GM19238 (cell line): ENCODE measurements around the gene LMO7.
"Not testable (repeated sequence)": the region's sequence is repeated elsewhere in the genome, so short reads cannot be mapped to it uniquely, and the experiment has no call there.

ENCODE experiments used
- DNase-seq: peaks from one replicate; pipeline ENCODE4 v3.0.0; 2011; ENCODE audit warnings: low spot score; ENCODE audit not compliant: insufficient read length

LMO7 gene

DNA sequence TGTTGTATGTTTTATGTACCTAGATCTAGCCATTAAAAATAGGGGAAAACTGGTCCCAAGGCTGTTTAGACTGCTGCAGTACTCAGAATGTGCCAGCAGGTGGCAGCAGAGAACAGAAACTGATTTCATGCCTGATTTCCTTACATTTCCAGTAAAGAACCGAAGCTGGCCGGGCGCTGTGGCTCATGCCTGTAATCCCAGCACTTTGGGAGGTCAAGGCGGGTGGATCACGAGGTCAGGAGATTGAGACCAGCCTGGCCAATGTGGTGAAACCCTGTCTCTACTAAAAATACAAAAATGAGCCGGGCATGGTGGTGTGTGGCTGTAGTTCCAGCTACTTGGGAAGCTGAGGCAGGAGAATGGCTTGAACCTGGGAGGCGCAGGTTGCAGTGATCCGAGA lies 59.8 kb downstream of the LMO7 start:
- peak; percentile 13 for DNase-seq

DNA sequence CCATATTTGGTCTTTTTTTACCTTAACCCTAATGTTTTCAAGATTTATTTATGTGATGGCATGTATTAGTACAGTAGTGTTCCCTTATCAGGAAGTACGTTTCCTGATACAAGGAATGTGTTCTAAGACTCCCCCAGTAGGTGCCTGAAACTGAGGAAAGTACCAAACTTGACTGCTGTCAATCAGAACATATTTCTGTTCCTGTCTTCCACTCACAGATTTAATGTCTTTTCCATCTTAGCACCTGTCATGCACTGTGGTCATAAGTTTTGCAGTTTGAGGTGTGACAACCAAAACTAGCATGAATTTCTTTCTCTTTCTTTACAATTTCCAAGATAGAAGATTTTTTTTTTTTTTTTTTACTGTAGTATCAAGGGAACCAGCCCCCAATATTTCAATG lies 62.9 kb downstream of the LMO7 start:
- DNase-seq = no peak

DNA sequence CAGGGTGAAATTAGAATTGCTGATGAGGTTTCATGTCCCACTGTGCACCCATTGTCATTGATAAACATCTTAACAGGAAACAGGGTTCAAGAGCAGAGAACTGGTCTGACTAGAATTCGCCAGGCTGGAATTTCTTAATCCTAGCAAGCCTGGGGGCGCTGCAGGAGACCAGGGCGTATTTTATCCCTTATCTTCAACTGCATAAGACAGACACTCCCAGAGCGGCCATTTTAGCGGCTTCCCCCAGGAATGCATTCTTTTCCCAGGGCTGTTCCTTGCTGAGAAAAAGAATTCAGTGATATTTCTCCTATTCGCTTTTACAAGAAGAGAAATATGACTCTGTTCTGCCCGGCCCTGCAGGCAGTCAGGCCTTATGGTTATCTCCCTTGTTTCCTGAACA lies 63.6 kb downstream of the LMO7 start:
- not testable (repeated sequence) for DNase-seq

DNA sequence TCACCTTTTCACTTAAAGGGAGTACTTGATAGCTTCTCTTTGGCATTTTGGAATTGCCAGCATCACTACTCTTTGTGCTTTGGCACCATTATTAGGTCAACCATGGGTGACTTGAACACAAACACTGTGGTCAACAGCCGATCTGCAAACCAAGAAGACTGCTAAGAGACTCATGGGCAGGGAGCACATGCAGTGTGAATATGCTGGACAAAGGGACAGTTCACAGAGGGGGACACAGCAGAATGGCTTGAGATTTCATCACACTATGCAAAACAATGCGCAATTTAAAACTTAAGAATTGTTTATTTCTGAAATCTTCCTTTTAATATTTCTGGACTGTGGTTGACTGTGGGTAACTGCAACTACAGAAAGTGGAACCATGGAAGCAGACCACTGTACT lies 64.4 kb downstream of the LMO7 start:
- DNase-seq = no peak

DNA sequence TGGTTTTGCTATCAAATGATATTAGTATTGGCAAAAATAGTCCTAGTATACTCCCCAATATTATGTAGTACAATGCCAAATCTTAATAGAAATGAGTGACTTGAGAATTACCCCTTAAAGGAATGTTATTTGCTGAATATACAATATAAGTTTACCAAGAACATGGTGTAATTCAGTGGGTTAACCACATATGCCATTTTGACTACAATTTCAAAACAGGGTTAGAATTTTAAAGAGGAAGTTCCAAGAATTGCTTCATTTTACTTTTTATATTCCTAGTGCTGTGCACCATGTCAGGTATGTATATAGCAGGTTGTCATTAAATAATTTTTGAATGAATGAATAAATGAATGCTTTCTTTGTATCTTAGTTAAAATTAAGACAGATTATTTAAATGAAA lies 66.3 kb downstream of the LMO7 start:
- no peak for DNase-seq

DNA sequence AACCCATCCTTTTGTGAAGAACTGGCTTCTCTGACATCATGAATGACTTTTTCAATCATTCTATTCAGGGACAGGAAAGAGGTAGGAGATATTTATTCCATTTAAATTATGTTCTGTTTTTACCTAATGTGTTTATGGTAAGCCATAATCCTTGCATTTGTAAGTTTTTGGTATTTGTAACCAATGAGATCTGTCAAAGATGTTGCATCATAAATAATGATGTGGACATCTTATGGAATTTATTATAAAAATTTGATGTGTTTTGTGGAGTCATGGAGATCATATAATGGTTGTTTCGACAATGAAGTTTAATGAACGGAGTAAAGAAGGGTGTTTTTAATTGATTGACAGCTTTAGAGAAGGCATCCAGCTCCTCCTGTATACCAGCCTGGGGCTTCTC lies 67.6 kb downstream of the LMO7 start:
- DNase-seq = no peak

DNA sequence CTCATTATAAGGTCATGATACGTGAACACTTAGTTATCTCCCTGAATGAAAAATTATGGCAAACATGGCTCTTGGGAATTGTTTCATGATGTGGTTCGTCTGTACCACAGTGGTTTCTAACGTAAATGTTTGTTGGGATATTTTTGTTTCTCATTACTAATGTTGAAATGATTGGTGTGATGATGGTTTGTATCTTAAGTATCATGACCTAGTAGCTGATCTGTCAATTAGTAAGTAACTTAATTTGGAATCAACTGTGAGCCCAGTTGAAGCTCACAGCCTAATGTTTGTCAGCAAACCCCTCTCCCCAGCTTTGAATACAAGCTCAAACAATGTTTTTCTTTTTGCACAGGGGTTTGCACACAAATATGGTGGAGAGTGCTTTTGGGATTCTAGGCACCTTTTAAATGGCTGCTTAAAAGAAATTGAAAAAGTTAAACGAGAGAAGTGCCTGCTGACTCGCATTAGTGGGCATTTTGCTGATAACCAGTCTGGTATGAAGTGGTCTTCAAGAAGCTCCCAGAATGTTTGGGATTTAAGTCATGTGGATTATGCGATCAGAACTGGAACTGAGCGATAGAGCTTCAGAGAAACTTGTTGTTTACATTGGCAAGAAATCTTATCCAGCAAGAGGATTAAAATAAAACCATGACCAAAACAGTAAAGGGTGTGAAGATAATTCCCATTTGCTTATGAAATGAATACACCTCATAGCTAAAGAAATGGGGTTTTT lies 68.2 kb downstream of the LMO7 start:
- no peak for DNase-seq

DNA sequence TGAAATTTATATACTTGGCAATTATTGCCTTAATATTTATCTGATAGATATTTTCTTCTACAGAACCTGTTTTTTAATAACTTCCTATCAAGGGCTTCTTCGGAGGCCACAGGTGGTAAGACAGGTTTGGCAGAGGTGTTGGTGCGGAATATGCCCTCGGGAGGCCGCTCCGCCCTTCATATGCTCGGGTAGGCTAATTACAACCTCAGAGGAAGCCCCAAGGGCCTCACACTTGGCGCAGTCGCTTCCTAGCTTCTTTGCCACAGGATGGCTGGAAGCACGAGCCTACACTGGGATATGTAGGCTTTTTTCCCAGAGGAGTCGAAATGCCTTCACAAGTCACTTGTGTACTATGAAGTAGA lies 68.8 kb downstream of the LMO7 start:
- DNase-seq = no peak

DNA sequence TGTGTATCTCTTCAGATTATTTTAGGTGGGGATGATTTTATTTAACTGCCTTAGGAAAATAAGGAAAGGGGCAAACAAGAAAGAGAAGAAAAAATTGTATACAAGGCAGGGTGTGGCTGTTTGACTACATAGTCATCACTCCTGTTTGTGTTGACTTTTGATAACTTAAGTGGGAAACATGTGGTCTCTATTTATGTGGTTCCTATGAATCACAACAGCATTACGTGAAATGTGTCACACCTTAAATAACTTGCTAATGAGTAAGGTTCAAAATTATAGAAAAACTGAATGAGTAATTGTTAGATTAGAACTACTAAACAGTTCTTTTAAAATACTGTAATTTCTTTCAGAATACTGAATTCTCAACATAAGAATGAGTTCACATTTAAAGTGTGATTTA lies 69.3 kb downstream of the LMO7 start:
- no peak for DNase-seq

DNA sequence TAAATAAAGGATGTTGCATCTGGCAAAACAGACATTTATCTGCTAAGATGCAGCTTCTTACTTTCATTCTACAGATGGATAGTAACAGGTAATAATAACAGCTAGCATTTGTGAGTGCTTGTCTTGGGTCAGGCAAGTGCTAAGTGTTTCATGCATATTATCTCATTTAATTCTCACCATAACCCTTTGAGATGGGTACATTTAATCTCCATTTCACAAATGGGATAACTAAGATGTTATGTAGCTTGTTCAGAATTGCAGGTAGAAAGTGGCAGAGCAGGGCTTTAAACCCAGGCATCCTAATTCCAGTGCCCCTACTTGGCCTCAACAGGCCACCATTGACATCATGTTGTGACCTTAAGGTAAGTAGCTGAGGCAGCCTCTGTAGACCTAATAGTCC lies 69.8 kb downstream of the LMO7 start:
- DNase-seq = no peak

DNA sequence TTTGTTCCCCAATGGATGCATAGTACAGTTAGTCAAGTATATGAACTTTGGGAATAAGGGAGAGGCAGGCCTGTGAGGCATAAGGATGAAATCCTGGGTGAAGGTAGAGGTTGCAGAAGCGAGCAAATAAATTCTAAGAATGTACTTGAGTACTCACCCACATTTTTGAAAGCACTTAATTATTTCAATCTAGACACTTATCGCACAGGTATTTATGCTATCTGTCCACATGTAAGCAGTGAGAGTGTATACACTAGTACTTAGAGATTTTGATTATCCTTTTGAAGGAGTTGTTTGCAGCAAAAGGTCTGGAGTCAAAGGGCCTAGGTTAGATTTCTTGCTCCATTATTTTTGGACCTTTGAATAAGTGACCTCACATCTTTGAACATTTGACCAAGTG lies 77.7 kb downstream of the LMO7 start:
- DNase-seq = no peak

DNA sequence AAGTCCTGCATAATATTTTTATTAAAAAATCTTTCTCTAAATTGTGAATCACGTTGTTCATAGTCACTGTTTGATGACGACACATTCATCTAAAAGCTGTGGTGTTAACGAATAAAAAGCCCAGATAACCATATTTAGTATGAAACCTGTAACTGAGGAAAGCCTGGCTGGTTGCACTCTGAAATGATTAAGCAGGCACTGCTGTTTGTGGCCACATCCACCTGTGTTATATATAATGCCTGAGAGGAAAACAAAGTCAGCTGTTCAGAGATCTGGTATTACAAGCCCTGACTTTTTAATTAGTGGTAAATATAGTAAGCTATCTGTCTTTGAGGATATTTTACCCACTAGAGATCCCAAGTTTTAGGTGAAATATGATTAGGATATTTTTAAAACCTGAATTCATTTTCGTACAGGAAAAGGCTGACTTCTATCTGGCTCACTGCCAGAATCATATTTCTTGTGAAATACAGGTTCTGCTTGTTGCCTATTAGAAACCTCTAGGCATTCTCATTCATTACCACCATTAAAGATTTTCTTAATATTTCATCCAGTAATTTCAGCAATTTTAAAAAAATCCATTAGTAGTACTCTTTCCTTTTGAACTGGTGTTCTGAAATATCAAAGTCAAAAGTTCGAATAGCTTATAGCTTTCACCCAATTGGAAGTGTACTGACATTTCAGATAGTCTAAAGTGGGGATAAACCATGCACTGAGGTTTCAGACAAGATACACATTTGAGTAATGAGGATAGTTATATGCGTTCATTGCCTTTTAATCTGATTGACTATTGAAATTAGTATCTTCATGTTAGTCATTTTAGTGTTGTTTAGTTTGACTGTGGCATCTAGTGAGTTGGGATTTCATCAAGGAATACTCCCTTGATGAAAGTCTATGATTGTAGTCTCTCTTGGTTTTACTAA lies 79.7 kb downstream of the LMO7 start:
- no peak for DNase-seq

DNA sequence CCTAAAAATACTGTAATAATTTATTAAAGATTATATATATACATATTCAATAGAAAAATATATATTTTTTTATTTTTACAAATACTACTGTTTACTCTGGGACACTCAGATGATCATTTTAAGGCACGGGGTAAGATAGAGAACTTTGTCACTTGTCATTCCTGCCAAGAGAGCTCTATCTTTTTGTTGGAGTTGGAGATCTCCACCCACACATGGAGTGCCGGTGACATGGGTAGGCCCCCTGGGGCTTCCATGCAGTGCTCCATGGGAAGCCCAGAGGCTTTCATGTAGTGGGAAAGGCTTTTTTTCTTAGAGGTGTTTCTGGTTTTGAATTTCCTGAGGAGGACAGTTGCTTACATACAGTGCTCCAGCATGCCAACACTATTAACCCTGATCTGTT lies 81.4 kb downstream of the LMO7 start:
- DNase-seq = no peak

DNA sequence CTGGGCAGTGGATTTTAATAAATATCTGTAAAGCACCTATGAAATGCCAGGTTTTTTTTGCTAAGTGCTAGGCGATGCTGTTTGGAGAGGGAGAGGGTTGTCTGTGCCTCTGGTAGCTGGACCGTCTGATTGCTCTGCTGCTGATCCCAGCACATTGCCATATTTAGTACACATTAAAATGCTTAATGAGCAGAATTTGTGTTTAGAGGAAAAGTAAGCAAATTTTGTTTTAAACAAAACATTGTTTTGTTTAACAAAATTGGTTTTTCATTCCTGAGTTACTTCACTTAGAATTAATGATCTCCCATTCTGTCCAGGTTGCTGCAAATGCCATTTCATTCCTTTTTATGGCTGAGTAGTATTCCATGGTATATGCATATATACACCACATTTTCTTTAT lies 85.2 kb downstream of the LMO7 start:
- DNase-seq = no peak

DNA sequence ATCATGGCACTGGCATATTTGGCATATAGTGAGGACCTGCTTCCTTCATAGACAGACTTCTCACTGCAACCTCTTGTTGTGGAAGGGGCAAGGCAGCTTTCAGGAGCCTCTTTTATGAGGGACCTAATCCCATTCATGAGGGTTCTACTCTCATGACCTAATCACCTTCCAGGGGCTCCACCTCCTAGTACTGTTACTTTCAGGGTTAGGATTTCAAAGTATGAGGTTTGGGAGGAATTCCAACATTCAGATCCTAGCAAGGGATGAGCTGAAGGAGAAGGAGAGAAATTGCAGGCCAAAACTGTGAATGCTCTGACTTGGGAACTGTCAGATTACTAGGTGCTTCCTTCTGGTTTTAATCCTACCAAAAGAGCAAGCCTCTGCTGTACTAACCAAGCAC lies 87.8 kb downstream of the LMO7 start:
- DNase-seq = no peak

DNA sequence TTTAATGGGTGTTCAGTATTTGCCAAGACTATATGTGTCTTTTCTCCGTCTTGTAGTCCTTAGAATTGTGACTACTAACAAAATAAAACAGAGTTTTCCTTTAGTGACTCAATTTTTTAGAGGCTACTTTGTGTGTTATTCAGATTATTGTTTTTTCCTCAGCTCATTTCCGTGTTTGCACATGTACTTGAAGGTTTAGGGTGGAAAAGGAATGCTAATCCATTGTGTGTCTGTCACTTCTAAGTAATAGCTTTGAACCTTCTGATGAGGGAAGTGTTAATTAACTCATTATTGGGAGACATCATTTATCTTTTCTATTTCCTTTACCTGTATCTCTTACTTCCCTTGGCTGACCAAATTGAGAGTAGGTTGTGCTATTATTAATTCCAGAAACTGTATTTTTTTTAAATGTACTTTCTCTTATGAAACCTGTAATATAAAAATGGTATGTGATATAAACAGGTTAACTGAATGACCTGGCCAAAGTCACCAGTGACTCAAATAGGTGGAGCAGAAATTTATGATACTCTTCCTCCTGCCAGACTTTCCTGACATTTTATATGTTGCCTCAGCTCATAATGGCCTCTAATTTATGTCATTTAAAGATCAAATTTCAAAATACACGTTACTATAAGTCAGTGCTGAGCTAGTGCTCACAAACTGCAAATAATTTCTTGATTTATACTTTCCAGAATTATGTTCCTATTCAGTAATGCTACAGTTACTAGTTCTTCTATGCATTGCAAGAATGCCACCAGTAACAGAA lies 88.8 kb downstream of the LMO7 start:
- no peak for DNase-seq

DNA sequence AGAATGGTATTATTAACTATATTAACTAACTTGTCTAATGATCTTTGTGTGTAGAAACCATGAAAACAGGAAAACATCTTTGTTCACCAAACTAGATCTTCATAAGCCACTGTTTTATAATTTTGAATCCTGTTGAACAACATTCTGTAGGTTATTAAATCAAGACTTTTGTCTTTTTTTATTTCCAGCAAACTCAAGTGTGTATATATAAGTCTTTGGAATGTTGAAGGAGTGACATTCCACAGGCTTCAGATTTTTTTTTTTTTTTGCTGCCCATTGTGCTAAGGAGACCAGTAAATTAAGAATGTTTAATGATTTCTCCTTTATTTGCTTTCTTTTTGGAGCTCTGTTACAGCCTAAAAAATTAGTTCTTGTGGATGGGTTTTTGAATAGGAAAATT lies 89.6 kb downstream of the LMO7 start:
- no peak for DNase-seq

DNA sequence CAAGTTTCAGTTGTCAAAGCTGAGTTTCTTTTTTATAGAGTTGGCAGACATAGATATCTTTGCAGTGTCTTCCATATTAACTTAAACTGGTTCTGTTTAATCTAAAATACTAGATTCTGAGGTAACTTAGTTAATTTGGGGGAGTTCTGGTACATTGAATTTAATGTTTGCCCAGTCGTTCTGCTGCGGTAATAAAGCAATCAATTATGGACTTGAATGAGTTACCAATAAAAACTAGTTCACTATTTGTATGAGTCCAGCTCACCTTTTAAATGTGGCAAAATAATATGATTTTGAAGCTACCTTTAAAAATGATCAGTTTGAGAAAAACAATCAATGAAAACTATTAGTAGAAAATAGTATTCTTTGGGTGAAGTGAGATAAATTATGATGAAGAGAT lies 90.2 kb downstream of the LMO7 start:
- DNase-seq = no peak

DNA sequence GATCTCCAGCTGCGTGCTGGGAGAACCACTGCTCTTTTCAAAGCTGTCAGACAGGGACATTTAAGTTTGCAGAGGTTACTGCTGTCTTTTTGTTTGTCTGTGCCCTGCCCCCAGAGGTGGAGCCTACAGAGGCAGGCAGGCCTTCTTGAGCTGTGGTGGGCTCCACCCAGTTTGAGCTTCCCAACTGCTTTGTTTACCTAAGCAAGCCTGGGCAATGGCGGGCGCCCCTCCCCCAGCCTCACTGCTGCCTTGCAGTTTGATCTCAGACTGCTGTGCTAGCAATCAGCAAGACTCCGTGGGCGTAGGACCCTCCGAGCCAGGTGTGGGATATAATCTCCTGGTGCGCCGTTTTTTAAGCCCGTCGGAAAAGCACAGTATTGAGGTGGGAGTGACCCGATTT lies 97.0 kb downstream of the LMO7 start:
- not testable (repeated sequence) for DNase-seq

DNA sequence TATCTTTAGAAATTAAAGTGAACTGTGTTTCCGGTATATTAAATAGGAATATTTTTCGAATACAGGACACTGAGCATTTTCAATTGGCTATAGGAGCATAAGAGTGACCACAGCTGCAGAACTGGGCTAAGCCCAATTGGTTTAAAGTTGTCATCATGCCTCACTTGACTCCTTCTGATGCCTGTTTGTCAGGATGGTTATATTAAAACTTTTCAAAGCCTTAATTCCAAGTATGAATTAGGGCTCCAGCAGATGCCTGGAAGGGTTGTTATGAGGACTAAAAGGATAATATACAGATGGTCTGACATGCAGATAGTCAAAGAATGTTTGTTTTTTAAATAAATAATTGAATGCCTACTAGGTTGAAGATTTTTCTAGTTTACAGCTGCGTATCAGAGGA lies 100.0 kb downstream of the LMO7 start:
- no peak for DNase-seq

DNA sequence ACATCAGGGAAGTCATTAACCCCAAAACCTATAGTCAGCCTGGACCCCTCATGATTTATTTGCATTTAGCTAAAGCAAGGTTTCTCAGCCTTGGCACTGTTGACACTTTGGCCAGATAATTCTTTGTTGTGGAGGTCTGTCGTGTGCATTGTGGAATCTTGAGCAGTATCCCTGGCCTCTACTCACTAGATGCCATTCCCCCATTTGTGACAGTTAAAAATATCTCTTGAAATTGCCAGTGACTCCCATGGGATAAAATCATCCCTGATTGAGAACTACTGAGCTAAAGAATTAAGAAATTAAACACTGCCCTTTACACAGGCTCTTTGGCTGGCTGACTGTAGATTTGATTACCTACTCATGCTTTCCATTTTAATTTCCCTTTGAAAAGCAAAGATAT lies 102.7 kb downstream of the LMO7 start:
- DNase-seq = no peak

DNA sequence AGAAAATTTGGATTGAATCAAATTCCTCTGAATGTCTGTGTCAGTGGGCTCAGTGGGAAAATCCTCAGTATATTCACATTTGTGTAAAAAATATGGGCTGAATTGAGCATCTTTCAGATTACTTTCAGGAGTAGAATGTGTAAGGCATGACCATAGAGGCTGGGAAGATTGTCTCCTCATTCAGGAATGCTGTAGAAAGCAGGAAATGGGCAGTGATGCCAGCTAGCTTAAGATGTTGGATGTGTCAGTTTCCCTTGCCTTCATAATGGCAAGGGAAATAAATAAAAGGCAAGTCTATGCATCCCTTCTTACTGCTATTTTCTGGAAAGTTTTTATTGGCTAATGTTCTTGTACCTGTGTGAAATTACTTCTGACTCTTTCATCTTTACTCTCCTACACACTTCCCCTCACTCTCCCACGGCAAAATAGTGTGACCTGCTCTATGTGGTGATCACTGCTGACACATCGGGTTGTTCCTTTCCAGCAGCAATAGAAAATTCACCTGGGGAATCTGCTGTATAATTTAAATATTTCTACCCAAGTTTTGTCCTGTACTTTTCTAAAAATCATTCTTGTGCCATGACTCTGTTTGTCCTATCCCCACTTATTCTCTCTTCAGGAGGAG lies 103.2 kb downstream of the LMO7 start:
- no peak for DNase-seq
